ENCODE measurements around the gene MACF1. TPM values are rescaled to one million over a fixed set of nuclear protein-coding genes. Genes with fewer than 3 reads are reported as not detected.

Gene MACF1
- total and polyA plus RNA-seq, 9 donors, result 93.6 to 331 (median 247) TPM

DNA sequence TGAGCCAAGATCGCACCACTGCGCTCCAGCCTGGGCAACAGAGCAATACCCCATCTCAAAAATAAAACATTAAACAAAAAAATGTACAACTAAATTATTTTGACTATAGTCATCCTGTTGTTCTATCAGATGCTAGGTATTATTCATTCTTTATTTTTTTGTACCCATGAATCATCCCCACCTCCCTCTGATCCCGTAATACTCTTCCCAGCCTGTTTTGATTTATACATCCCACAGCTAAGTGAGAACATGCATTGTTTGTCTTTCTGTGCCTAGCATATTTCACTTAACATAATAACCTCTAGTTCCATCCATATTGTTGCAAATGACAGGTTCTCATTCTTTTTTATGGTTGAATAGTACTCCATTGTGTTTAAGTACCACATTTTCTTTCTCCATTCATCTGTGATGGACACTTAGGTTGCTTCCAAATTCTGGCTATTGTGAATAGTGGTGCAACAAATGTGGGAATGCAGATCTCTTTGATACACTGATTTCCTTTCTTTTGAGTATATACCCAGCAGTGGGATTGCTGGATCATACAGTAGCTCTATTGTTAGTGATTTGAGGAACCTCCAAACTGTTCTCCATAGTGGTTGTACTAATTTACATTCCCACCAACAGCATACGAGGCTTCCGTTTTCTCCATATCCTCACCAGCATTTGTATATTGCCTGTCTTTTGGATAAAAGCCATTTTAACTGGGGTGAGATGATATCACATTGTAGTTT is 84.4 kb downstream of the MACF1 start:
- WGBS, 3 donors, result 88 to 91% (median 89%) methylated on average over 5 of the region's 5 CpGs
- Histone ChIP-seq H3K27me3 (no peaks in the 10 kb centered on the region), H3K4me3 (no peak overlapping the region), H3K4me1 (ENCODE audit: insufficient read depth) (no peaks in the 10 kb centered on the region), H3K36me3 (no peaks in the 10 kb centered on the region), H3K27ac (no peak overlapping the region), H3K9me3 (no peaks in the 10 kb centered on the region)
- intact Hi-C loops (cut with DNase I), result no loop called here
- DNase-seq, result no peak
- TF ChIP-seq POLR2A (IDR thresholded peaks at IDR 0.05) (no peak), EP300 (IDR thresholded peaks at IDR 0.05) (no peak)
- TF ChIP-seq, protein P1, sequence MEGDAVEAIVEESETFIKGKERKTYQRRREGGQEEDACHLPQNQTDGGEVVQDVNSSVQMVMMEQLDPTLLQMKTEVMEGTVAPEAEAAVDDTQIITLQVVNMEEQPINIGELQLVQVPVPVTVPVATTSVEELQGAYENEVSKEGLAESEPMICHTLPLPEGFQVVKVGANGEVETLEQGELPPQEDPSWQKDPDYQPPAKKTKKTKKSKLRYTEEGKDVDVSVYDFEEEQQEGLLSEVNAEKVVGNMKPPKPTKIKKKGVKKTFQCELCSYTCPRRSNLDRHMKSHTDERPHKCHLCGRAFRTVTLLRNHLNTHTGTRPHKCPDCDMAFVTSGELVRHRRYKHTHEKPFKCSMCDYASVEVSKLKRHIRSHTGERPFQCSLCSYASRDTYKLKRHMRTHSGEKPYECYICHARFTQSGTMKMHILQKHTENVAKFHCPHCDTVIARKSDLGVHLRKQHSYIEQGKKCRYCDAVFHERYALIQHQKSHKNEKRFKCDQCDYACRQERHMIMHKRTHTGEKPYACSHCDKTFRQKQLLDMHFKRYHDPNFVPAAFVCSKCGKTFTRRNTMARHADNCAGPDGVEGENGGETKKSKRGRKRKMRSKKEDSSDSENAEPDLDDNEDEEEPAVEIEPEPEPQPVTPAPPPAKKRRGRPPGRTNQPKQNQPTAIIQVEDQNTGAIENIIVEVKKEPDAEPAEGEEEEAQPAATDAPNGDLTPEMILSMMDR (IDR thresholded peaks at IDR 0.05), result no peak

DNA sequence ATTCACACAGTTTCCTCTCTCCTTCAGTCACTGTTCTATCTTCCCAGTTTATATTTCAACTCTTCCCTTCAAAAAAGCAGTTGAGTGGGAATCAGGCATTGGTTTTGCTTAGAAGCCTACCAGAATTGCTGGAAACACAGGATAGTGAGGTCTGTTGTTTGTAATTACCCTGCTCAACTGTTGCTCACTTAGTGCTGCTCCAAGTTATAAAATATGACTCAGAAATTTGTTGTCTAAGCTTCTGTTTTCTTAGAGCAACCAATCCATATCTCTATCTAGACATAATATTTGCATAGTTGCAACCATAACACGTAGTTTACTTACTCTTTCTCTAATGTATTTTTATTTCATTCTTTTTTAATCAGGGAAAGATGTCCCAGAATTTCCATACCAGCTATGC is 87.9 kb downstream of the MACF1 start:
- no peak overlapping the region for H3K4me3 ChIP-seq
- TF ChIP-seq POLR2A (IDR thresholded peaks at IDR 0.05), result no peak
- TF ChIP-seq EP300 (IDR thresholded peaks at IDR 0.05), result no peak
- TF ChIP-seq, protein P1 (IDR thresholded peaks at IDR 0.05), result no peak
- no peaks in the 10 kb centered on the region for H3K9me3 ChIP-seq
- intact Hi-C loops (cut with DNase I), result no loop called here
- 18 to 54% (median 26%) methylated on average over 1 of the region's 1 CpG for WGBS, 3 donors
- H3K27ac ChIP-seq, result no peak overlapping the region
- DNase-seq, result no peak
- no peaks in the 10 kb centered on the region for H3K36me3 ChIP-seq
- no peaks in the 10 kb centered on the region for H3K27me3 ChIP-seq
- H3K4me1 ChIP-seq (ENCODE audit: insufficient read depth), result peaks cover 2% of the 10 kb centered on the region

DNA sequence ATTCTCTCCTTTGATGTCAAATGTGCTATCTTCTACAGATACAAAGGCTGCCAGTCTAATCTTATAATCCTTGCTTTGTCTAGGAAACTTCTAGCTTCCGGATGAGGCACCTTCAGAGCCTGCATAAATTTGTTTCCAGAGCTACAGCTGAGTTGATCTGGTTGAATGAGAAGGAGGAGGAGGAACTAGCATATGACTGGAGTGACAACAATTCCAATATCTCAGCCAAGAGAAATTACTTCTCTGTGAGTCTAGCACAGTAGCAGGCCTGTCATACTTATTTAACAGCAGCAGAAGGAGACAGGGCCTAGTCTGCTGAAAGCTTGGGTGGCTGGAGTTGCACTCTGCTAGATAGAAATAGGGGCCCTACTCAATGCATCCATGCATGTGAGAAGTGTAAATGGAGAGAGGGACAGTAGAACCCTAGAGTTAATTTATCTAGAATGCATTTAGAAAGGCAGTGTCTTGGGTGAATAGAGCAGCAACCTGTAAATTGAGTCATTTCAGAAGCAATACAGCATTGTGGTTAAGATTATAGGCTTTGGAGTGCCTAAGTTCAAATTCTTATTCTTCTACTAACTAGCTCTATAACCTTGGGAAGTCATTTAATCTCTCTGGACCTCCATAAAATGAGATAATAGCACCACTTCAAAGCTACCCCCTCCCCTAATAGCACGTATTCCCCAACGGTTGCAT is 89.0 kb downstream of the MACF1 start:
- H3K4me3 ChIP-seq, result no peak overlapping the region
- DNase-seq, result no peak
- H3K4me1 ChIP-seq (ENCODE audit: insufficient read depth), result peaks cover 2% of the 10 kb centered on the region
- no peaks in the 10 kb centered on the region for H3K36me3 ChIP-seq
- no peaks in the 10 kb centered on the region for H3K9me3 ChIP-seq
- 40 to 54% (median 43%) methylated on average over 3 of the region's 3 CpGs for whole genome bisulfite sequencing, 3 donors
- H3K27me3 ChIP-seq, result no peaks in the 10 kb centered on the region
- no peak overlapping the region for H3K27ac ChIP-seq
- no peak for TF ChIP-seq POLR2A (IDR thresholded peaks at IDR 0.05)
- TF ChIP-seq, protein P1 (IDR thresholded peaks at IDR 0.05), result no peak
- no peak for TF ChIP-seq EP300 (IDR thresholded peaks at IDR 0.05)
- intact Hi-C loops (cut with DNase I), result no loop called here

DNA sequence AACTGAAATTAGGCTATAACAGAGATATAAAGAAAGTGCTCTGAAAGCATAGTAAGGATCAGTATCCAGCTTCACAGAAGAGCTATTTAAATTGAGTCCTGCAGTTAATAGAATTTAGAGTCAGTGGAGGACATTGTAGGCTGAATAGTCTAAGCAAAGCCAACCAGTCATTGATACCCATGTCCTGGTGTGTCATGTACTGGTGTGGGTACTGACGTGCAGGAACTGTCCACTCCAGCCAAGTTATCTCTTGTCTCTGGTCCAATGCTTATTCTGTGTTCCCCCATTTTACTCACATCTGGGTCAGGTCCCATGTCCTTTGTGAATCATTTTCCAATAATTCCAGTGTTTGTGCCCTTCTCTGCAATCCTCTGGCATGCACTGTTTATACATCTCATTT is 90.0 kb downstream of the MACF1 start:
- intact Hi-C loops (cut with DNase I), result no loop called here
- H3K27ac ChIP-seq, result no peak overlapping the region
- TF ChIP-seq EP300 (IDR thresholded peaks at IDR 0.05), result no peak
- no peak for TF ChIP-seq POLR2A (IDR thresholded peaks at IDR 0.05)
- TF ChIP-seq, protein P1 (IDR thresholded peaks at IDR 0.05), result no peak

More for the DNA sequence above, 90.0 kb downstream of the MACF1 start:
- H3K9me3 ChIP-seq, result no peaks in the 10 kb centered on the region
- DNase-seq, result no peak
- H3K4me1 ChIP-seq (ENCODE audit: insufficient read depth), result peaks cover 2% of the 10 kb centered on the region
- H3K4me3 ChIP-seq, result no peak overlapping the region
- WGBS, 3 donors, result 46 to 61% (median 59%) methylated on average over 1 of the region's 1 CpG
- H3K36me3 ChIP-seq, result no peaks in the 10 kb centered on the region
- H3K27me3 ChIP-seq, result no peaks in the 10 kb centered on the region
